IMR-90 (cell line): ENCODE data around the gene ZNF358. TPM values are rescaled to one million over a fixed set of nuclear protein-coding genes. Genes with fewer than 3 reads are reported as not detected.

Experiments
- ATAC-seq: fragments of 200-7000 bp; cut with Tn5 transposase; 2 replicates; pipeline ENCODE4 v1.9.1; 2020; ENCODE audit warnings: low read depth, mild to moderate bottlenecking, moderate library complexity
- BruUV-seq: library from RNA; stranded (reverse); fragments of 400-500 nt; replicated peaks from 2 replicates; lab custom pipeline; 2021; lab: Mats Ljungman, UMichigan
- CTCF ChIA-PET: fragments of 300-600 bp; formaldehyde crosslinking; extraction: SDS; loops from one replicate; lab custom pipeline; 2021; ENCODE audit warnings: antibody characterized with exemption; lab: Yijun Ruan, JAX
- POLR2A ChIA-PET: fragments of 300-600 bp; sonication (Branson Sonifier 250); formaldehyde crosslinking; loops from one replicate; lab custom pipeline; 2022; ENCODE audit warnings: antibody characterized with exemption; ENCODE audit not compliant: unreplicated experiment; lab: Charles Lee
- DNase-seq: peaks from one replicate; pipeline ENCODE4 v3.0.0; 2013
- H2AFZ ChIP-seq: replicated peaks from 2 replicates; pipeline ENCODE3; 2013; ENCODE audit warnings: low read length, mild to moderate bottlenecking; ENCODE audit not compliant: poor library complexity
- H2AK5ac ChIP-seq: 2 replicates; pipeline ENCODE4 v1.6.1; 2013; ENCODE audit warnings: low read depth, low read length, inconsistent platforms
- H2AK9ac ChIP-seq: replicated peaks from 2 replicates; pipeline ENCODE3; 2013; ENCODE audit warnings: mild to moderate bottlenecking, low read depth, low read length, moderate library complexity; ENCODE audit not compliant: poor library complexity
- H2BK120ac ChIP-seq: 2 replicates; pipeline ENCODE4 v1.6.1; 2013; ENCODE audit warnings: low read depth, low read length, inconsistent platforms
- H2BK15ac ChIP-seq: 3 replicates; pipeline ENCODE4 v1.6.1; 2013; ENCODE audit warnings: low read depth, low read length, inconsistent platforms
- H2BK20ac ChIP-seq: 2 replicates; pipeline ENCODE4 v1.6.1; 2013; ENCODE audit warnings: low read depth, mild to moderate bottlenecking, inconsistent platforms, low read length, moderate library complexity
- H2BK5ac ChIP-seq: 2 replicates; pipeline ENCODE4 v1.6.1; 2013; ENCODE audit warnings: mild to moderate bottlenecking, low read depth, low read length, inconsistent platforms; ENCODE audit not compliant: poor library complexity, severe bottlenecking
- H3K14ac ChIP-seq: replicated peaks from 2 replicates; pipeline ENCODE4 v1.6.1; 2013; ENCODE audit warnings: low read depth, low read length, inconsistent platforms
- H3K18ac ChIP-seq: 2 replicates; pipeline ENCODE4 v1.6.1; 2013; ENCODE audit warnings: low read depth, low read length, control low read depth
- H3K23ac ChIP-seq: 2 replicates; pipeline ENCODE4 v1.6.1; 2013; ENCODE audit warnings: low read depth, low read length, inconsistent platforms
- H3K27ac ChIP-seq: 2 replicates; pipeline ENCODE4 v1.5.1; 2013; ENCODE audit warnings: mild to moderate bottlenecking, control low read depth, low read length; ENCODE audit not compliant: insufficient read depth
- H3K27me3 ChIP-seq: 2 replicates; pipeline ENCODE4 v1.6.1; 2013; ENCODE audit warnings: low read length; ENCODE audit not compliant: control insufficient read depth, insufficient read depth
- H3K36me3 ChIP-seq: 2 replicates; pipeline ENCODE4 v1.6.1; 2013; ENCODE audit warnings: low read length, mixed read lengths; ENCODE audit not compliant: control insufficient read depth, insufficient read depth
- H3K4ac ChIP-seq: 2 replicates; pipeline ENCODE4 v1.6.1; 2013; ENCODE audit warnings: low read depth, low read length, inconsistent platforms
- H3K4me1 ChIP-seq: 2 replicates; pipeline ENCODE4 v1.6.1; 2013; ENCODE audit warnings: low read length, mixed read lengths; ENCODE audit not compliant: control insufficient read depth, insufficient read depth
- H3K4me2 ChIP-seq: 2 replicates; pipeline ENCODE4 v1.6.1; 2013; ENCODE audit warnings: low read depth, mild to moderate bottlenecking, control low read depth, low read length, moderate library complexity
- H3K4me3 ChIP-seq: 2 replicates; pipeline ENCODE4 v1.5.1; 2013; ENCODE audit warnings: low read depth, mild to moderate bottlenecking, control low read depth, low read length, moderate library complexity; ENCODE audit not compliant: insufficient read depth
- H3K56ac ChIP-seq: 2 replicates; pipeline ENCODE4 v1.6.1; 2013; ENCODE audit warnings: low read length, inconsistent platforms; ENCODE audit not compliant: insufficient read depth; ENCODE audit errors: extremely low read depth
- H3K79me1 ChIP-seq, 2 experiments: 2 replicates each; pipeline ENCODE4 v1.6.1; 2013; ENCODE audit warnings: low read length in 2 of 2, inconsistent platforms in 1 of 2, low read depth in 1 of 2
- H3K9ac ChIP-seq: 2 replicates; pipeline ENCODE4 v1.6.1; 2013; ENCODE audit warnings: low read depth, low read length, control low read depth
- H3K9me1 ChIP-seq: 2 replicates; pipeline ENCODE4 v1.6.1; 2013; ENCODE audit warnings: low read length, inconsistent platforms; ENCODE audit not compliant: insufficient read depth
- H3K9me3 ChIP-seq: 2 replicates; pipeline ENCODE4 v1.6.1; 2013; ENCODE audit warnings: low read length; ENCODE audit not compliant: control insufficient read depth, insufficient read depth
- H4K20me1 ChIP-seq: 2 replicates; pipeline ENCODE4 v1.6.1; 2013; ENCODE audit warnings: low read length, inconsistent platforms; ENCODE audit not compliant: insufficient read depth
- H4K5ac ChIP-seq: 2 replicates; pipeline ENCODE4 v1.6.1; 2013; ENCODE audit warnings: mild to moderate bottlenecking, low read depth, low read length, control low read depth
- H4K8ac ChIP-seq, 2 experiments: 2 replicates each; pipeline ENCODE4 v1.6.1; 2013; ENCODE audit warnings: low read depth in 2 of 2, low read length in 2 of 2, control low read depth in 1 of 2, inconsistent platforms in 1 of 2
- H4K91ac ChIP-seq: 2 replicates; pipeline ENCODE4 v1.6.1; 2013; ENCODE audit warnings: low read depth, low read length, inconsistent platforms; ENCODE audit not compliant: insufficient read depth
- BHLHE40 ChIP-seq: fragments of 150-350 bp; IDR thresholded peaks from 2 replicates; pipeline ENCODE4 v1.6.1; 2016; ENCODE audit warnings: mild to moderate bottlenecking, low read depth, low read length
- CEBPB ChIP-seq: IDR thresholded peaks from 2 replicates; pipeline ENCODE4 v1.6.1; 2012; ENCODE audit warnings: low read depth, low read length, improper control_type of control experiment
- CHD1 ChIP-seq: IDR thresholded peaks from 2 replicates; pipeline ENCODE4 v1.6.1; 2012; ENCODE audit warnings: low read depth, low read length, improper control_type of control experiment
- FOS ChIP-seq: fragments of 150-350 bp; IDR thresholded peaks from 2 replicates; pipeline ENCODE4 v1.6.1; 2016; ENCODE audit warnings: low read depth, low read length
- MAFK ChIP-seq: IDR thresholded peaks from 2 replicates; pipeline ENCODE4 v1.6.1; 2012; ENCODE audit warnings: low read depth, low read length, improper control_type of control experiment
- MAZ ChIP-seq: IDR thresholded peaks from 2 replicates; pipeline ENCODE4 v1.6.1; 2012; ENCODE audit warnings: low read depth, mild to moderate bottlenecking, low read length, improper control_type of control experiment, moderate library complexity, borderline replicate concordance
- MXI1 ChIP-seq: IDR thresholded peaks from 2 replicates; pipeline ENCODE4 v1.6.1; 2012; ENCODE audit warnings: low read depth, mild to moderate bottlenecking, low read length, moderate library complexity, borderline replicate concordance
- NFE2L2 ChIP-seq: fragments of 150-350 bp; IDR thresholded peaks from 2 replicates; pipeline ENCODE4 v1.6.1; 2016; ENCODE audit warnings: low read depth, mild to moderate bottlenecking, low read length
- POLR2A ChIP-seq: IDR thresholded peaks from 2 replicates; pipeline ENCODE4 v1.6.1; 2012; ENCODE audit warnings: mild to moderate bottlenecking, low read depth, low read length
- RAD21 ChIP-seq: IDR thresholded peaks from 2 replicates; pipeline ENCODE4 v1.6.1; 2012; ENCODE audit warnings: low read length, improper control_type of control experiment
- RCOR1 ChIP-seq: IDR thresholded peaks from 2 replicates; pipeline ENCODE4 v1.6.1; 2012; ENCODE audit warnings: mild to moderate bottlenecking, low read length, improper control_type of control experiment; ENCODE audit not compliant: insufficient replicate concordance
- RFX5 ChIP-seq: IDR thresholded peaks from 2 replicates; pipeline ENCODE4 v1.8.0; 2012; ENCODE audit warnings: low read depth, mild to moderate bottlenecking, low read length, moderate library complexity
- SMC3 ChIP-seq: fragments of 150-350 bp; IDR thresholded peaks from 2 replicates; pipeline ENCODE4 v1.6.1; 2016; ENCODE audit warnings: low read depth, mild to moderate bottlenecking, antibody characterized with exemption, low read length, moderate library complexity
- WGBS, 2 experiments: methylation state at CpG; one replicate each; pipeline versions ENCODE4 v1.1.5 to v1.1.7; 2013; ENCODE audit warnings: missing lambda C conversion rate in 2 of 2; ENCODE audit not compliant: insufficient read length in 1 of 2; ENCODE audit errors: extremely low coverage in 2 of 2; 5-methylcytosine and 5-hydroxymethylcytosine counted together
- dilution Hi-C: fragments of 300-500 bp; cut with HindIII; formaldehyde crosslinking; loops from one replicate; pipeline ENCODE4 v1.14.3; 2018; ENCODE audit warnings: low sequenced_read_pairs; ENCODE audit not compliant: unreplicated experiment
- in situ Hi-C: fragments of 300-500 bp; cut with MboI; formaldehyde crosslinking; loops from 3 replicates; pipeline ENCODE4 v1.14.3; 2019; ENCODE audit warnings: low sequenced_read_pairs, inconsistent platforms, mixed read lengths
- intact Hi-C: fragments of 100-400 bp; cut with micrococcal nuclease; formaldehyde crosslinking; loops from 2 replicates; pipeline ENCODE4 v1.10.0; 2022
- polyA plus RNA-seq, 3 experiments: library from polyadenylated mRNA; depleted of rRNA; stranded (reverse); fragments of >200 nt; gene quantifications; 2 replicates each; pipeline ENCODE4 v1.2.3, GENCODE V29; 2012; ENCODE audit warnings: low replicate concordance in 1 of 3
- total RNA-seq: library from RNA; depleted of rRNA; stranded (reverse); fragments of >200 nt; gene quantifications from 2 replicates; pipeline ENCODE4 v1.2.3, GENCODE V29; 2012
- TF ChIP-seq, protein P1 (sequence below): conservative IDR thresholded peaks from 2 replicates; pipeline ENCODE4 v1.5.1; 2012; ENCODE audit warnings: mild to moderate bottlenecking, low read depth, low read length, improper control_type of control experiment
- TF ChIP-seq, protein P2 (sequence below): fragments of 150-350 bp; IDR thresholded peaks from 2 replicates; pipeline ENCODE4 v1.6.1; 2016; ENCODE audit warnings: low read depth, mild to moderate bottlenecking, low read length, moderate library complexity, borderline replicate concordance
- TF ChIP-seq, protein P3 (sequence below): fragments of 150-350 bp; IDR thresholded peaks from 2 replicates; pipeline ENCODE4 v1.6.1; 2017; ENCODE audit warnings: mild to moderate bottlenecking, antibody characterized with exemption, low read length, low read depth

The ZNF358 gene
- total and polyA plus RNA-seq, 2 of the 4 experiments (the other 2 are of a cell fraction), result 5.4 to 30.7 TPM

DNA sequence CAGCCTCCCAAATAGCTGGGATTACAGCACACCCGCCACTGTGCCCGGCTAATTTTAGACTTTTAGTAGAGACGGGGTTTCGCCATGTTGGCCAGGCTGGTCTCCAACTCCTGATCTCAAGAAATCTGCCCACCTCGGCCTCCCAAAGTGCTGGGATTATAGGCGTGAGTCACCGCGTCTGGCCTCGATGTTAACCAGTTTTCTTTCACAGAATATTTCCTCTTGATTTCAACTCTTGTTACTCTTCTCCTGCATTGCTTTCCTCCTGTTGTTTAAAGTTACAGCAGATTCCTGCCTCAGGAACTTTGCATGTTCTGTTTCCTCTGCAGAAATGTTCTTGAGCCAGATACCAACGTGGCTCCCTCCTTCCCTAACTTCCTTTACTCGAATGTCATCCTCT, 23.3 kb upstream of the ZNF358 start:
- H3K4ac ChIP-seq, result no peak overlapping the region
- no peak overlapping the region for H3K27ac ChIP-seq
- H3K79me1 ChIP-seq, result no peaks in the 10 kb centered on the region
- no peaks in the 10 kb centered on the region for H3K36me3 ChIP-seq
- in situ Hi-C loops, result no loop called here
- no peak for TF ChIP-seq SMC3
- no peak for TF ChIP-seq FOS
- no peak for TF ChIP-seq BHLHE40
- TF ChIP-seq RFX5, result no peak
- TF ChIP-seq POLR2A, result no peak
- TF ChIP-seq CHD1, result no peak
- TF ChIP-seq, protein P1, sequence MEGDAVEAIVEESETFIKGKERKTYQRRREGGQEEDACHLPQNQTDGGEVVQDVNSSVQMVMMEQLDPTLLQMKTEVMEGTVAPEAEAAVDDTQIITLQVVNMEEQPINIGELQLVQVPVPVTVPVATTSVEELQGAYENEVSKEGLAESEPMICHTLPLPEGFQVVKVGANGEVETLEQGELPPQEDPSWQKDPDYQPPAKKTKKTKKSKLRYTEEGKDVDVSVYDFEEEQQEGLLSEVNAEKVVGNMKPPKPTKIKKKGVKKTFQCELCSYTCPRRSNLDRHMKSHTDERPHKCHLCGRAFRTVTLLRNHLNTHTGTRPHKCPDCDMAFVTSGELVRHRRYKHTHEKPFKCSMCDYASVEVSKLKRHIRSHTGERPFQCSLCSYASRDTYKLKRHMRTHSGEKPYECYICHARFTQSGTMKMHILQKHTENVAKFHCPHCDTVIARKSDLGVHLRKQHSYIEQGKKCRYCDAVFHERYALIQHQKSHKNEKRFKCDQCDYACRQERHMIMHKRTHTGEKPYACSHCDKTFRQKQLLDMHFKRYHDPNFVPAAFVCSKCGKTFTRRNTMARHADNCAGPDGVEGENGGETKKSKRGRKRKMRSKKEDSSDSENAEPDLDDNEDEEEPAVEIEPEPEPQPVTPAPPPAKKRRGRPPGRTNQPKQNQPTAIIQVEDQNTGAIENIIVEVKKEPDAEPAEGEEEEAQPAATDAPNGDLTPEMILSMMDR, result no peak
- no peak for TF ChIP-seq CEBPB
- no peak for TF ChIP-seq NFE2L2
- no peak for TF ChIP-seq MXI1
- no peak for TF ChIP-seq RCOR1
- TF ChIP-seq RAD21, result no peak
- no peak for TF ChIP-seq MAFK
- TF ChIP-seq, protein P2, sequence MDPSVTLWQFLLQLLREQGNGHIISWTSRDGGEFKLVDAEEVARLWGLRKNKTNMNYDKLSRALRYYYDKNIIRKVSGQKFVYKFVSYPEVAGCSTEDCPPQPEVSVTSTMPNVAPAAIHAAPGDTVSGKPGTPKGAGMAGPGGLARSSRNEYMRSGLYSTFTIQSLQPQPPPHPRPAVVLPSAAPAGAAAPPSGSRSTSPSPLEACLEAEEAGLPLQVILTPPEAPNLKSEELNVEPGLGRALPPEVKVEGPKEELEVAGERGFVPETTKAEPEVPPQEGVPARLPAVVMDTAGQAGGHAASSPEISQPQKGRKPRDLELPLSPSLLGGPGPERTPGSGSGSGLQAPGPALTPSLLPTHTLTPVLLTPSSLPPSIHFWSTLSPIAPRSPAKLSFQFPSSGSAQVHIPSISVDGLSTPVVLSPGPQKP, result no peak
- TF ChIP-seq, protein P3, sequence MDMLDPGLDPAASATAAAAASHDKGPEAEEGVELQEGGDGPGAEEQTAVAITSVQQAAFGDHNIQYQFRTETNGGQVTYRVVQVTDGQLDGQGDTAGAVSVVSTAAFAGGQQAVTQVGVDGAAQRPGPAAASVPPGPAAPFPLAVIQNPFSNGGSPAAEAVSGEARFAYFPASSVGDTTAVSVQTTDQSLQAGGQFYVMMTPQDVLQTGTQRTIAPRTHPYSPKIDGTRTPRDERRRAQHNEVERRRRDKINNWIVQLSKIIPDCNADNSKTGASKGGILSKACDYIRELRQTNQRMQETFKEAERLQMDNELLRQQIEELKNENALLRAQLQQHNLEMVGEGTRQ, result no peak
- TF ChIP-seq MAZ, result no peak
- H2BK15ac ChIP-seq, result no peak overlapping the region
- no peak overlapping the region for H2BK120ac ChIP-seq
- no peak overlapping the region for H4K91ac ChIP-seq
- no peak overlapping the region for H2AFZ ChIP-seq
- no peak overlapping the region for H2AK5ac ChIP-seq
- ChIA-PET CTCF (no interaction called here), POLR2A (no interaction called here)
- ATAC-seq (no peak), DNase-seq (no peak)
- 92% methylated on average over 4 of the region's 11 CpGs; no CpG with 5 or more reads in 1 of the 2 experiments for WGBS, 2 experiments
- H3K9ac ChIP-seq, result no peak overlapping the region
- H2BK20ac ChIP-seq, result no peak overlapping the region
- BruUV-seq, result no TSS peak
- no peak overlapping the region for H2BK5ac ChIP-seq
- H3K4me1 ChIP-seq, result peaks cover 4% of the 10 kb centered on the region; the same call in 1 of the 2 replicates
- no peaks in the 10 kb centered on the region; the same call in 1 of the 2 replicates for H3K27me3 ChIP-seq
- dilution Hi-C loops, result no loop called here
- H3K14ac ChIP-seq, result no peak overlapping the region
- H3K56ac ChIP-seq, result no peak overlapping the region
- no peak overlapping the region for H3K4me3 ChIP-seq
- H3K23ac ChIP-seq, result no peak overlapping the region
- no peaks in the 10 kb centered on the region for H3K9me3 ChIP-seq
- no peak overlapping the region for H2AK9ac ChIP-seq
- H4K20me1 ChIP-seq, result no peaks in the 10 kb centered on the region
- peaks cover 4% of the 10 kb centered on the region; the same call in 1 of the 2 replicates for H3K9me1 ChIP-seq
- no peak overlapping the region for H3K18ac ChIP-seq
- no peak overlapping the region for H3K4me2 ChIP-seq
- H4K8ac ChIP-seq, result no peak overlapping the region
- H4K5ac ChIP-seq, result no peak overlapping the region
- intact Hi-C loops, result no loop called here
